GM19239 (cell line): ENCODE measurements around the gene SORCS2.

Experiments
- DNase-seq: peaks from one replicate; pipeline ENCODE4 v3.0.0; 2011; ENCODE audit warnings: low spot score; ENCODE audit not compliant: insufficient read length
- FAIRE-seq: peaks from 2 replicates; lab custom pipeline; 2011; peaks lifted over from hg19 to GRCh38; lab: Jason Lieb, UNC

The SORCS2 gene

DNA sequence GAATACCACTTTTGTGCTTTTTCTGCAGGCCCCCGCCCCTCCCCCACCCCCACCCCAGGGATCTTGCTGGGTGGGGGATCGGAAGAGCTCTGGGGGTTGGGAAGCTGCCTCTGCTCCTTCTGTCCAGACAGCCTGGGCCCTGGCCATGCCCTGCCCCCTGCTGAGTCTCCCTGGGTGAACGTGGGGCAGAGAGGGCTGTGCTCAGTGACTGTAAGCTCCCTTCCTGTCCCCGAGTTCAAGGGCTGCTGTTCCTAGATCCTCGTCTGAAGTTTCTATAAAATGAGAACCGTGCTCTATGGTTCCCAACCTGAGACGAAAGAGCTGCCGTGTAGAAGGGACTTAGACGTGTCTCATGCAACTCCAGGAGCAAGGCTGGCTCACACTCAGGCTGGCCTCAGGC lies 105.0 kb downstream of the SORCS2 start:
- no peak for FAIRE-seq
- DNase-seq: no peak

- FAIRE-seq: no peak
- no peak for DNase-seq
Measured at GRCh38 chr4:7297881-7298280, 105.5 kb downstream of the SORCS2 start.

GRCh38 chr4:7298619-7299009 lies 106.3 kb downstream of the SORCS2 start:
- FAIRE-seq (no peak), DNase-seq (no peak)

DNA sequence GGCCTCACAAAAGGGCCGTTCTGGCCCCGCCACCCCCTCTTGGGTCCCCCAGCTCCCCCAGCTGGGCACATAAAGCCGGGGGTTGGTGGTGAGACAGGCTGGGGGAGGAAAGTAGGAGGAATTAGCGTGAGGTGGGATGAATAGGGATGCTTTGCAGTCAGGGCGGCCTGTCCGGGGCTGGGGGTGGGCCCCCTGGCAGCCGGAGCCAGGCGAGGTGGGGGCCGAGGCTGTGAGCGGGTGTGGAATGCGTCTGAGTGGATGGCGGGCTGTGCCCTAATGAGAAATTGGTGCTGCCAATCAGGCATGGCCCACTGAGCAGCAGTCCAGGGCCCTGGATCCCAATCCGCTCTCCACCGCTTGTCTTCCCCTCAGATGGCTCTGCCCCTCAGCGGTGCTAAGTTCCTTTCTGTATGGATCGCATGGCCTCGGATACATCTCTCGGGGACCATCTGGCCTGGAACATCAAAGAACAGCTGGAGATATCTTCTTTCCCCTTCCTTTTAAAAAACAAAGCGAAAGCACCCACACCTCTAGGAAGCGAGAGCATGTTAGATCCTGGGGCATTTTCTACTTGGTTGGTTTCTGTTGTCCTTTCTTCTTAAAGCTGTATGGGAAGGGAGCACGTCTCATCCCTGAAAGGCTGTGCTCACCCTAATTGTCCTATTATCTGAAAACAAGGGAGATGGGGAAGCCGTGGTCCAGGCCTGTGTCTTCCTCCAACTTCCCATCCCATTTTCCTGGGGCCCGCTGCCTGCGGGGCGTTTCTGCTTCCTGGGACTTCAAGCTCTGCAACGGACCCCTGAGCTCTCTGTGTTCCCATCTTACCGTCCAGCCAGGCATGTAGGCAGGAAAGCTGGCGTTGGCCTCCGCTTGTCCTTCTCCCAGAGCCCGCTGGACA lies 106.9 kb downstream of the SORCS2 start:
- no peak for DNase-seq
- FAIRE-seq: no peak

- FAIRE-seq (no peak), DNase-seq (no peak)
Measured at GRCh38 chr4:7299908-7300710, 107.8 kb downstream of the SORCS2 start.

DNA sequence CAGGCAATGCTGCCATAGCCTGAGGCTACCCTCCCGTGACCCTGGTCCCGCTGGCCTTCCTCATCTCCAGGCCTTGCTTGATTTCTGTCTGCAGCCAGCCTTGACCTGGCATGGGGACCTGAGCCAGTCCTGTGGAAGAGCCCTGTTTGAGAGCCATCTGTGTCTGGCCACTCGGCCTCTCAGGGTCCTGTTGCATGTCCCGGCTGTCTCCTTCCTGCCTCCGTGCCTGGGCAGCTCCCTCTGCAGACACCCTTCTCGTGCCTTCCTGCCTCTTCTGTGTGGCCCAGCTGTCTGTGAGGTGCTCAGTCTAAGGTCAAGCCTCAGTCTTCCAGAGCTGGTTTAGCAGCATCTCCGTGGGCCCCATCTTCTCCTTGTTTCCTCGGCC lies 108.4 kb downstream of the SORCS2 start:
- DNase-seq (no peak), FAIRE-seq (no peak)

GRCh38 chr4:7301126-7301785 lies 108.9 kb downstream of the SORCS2 start:
- DNase-seq (no peak), FAIRE-seq (no peak)

DNA sequence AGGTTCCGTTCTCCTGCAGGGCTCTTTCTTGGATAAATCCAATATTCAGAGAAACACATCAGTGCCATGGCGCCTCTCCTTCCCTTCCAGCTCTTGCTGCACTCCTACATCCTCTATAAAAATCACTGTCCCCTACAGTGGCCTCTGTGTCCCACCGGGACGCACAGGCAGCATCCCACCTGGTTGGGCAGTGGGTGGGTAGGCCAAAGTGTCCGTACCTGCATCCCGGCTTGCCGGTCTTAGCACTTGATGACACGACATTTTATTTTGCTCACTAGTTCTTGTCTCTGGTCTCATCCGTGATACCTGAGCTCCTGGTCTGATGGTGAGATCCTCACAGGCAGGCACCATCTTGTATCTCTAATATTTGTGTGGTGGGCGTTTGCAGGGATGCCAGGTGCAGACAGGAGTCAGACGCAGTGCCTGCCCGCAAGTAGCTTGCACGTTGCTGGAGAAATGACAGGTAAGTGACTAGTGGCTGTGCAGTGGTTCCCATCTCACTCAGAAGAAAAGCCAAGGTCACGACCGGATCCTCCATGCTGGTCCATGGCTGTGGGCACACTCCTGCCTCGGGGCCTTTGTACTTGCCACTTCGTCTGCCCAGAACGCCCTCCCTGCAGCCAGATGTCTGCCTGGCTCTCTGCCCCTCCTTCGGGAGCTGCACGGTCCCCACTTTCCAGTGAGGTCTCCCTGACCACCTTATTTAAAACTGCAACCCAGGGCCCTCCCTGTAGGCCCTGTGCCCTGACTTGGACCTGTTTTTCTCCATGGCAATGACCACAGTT lies 109.7 kb downstream of the SORCS2 start:
- no peak for FAIRE-seq
- no peak for DNase-seq

DNA sequence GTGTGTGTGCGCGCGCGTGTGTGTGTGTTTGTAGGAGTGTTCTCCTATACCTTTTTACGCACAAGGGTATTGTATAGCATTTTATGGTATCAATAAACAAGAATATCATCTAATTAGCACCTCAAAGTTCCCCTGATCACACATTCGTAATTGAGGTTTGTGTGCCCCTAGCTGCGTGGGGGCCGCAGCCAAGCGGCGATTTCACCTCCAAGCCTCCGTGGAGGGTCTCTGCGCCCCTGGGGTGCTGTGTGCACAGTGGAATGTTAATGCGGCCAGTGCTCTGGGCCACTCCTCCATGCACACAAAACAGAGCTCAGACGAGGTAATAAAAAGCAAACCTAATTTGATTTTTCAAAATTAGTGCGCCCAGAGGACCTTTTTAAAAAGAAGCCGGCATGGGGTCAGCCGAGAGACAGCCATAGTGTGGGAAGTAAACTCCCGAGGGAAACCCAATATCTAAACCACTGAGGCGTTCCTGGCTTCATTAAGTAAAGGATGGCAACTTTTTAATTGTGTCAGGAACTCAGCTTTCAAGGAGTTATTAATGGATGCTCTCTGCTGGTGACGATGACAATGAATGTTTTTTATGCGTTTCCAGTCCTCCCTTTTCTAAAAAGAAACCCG lies 110.6 kb downstream of the SORCS2 start:
- FAIRE-seq: no peak

GRCh38 chr4:7303561-7303960 lies 111.2 kb downstream of the SORCS2 start:
- DNase-seq (no peak), FAIRE-seq (no peak)

More for the DNA sequence above, 110.6 kb downstream of the SORCS2 start:
- DNase-seq: no peak

GRCh38 chr4:7304436-7304835 lies 112.1 kb downstream of the SORCS2 start:
- FAIRE-seq (no peak), DNase-seq (no peak)

- no peak for DNase-seq
- no peak for FAIRE-seq
Measured at GRCh38 chr4:7306021-7306965, 114.0 kb downstream of the SORCS2 start.

GRCh38 chr4:7306986-7307385 lies 114.6 kb downstream of the SORCS2 start:
- FAIRE-seq (no peak), DNase-seq (no peak)

DNA sequence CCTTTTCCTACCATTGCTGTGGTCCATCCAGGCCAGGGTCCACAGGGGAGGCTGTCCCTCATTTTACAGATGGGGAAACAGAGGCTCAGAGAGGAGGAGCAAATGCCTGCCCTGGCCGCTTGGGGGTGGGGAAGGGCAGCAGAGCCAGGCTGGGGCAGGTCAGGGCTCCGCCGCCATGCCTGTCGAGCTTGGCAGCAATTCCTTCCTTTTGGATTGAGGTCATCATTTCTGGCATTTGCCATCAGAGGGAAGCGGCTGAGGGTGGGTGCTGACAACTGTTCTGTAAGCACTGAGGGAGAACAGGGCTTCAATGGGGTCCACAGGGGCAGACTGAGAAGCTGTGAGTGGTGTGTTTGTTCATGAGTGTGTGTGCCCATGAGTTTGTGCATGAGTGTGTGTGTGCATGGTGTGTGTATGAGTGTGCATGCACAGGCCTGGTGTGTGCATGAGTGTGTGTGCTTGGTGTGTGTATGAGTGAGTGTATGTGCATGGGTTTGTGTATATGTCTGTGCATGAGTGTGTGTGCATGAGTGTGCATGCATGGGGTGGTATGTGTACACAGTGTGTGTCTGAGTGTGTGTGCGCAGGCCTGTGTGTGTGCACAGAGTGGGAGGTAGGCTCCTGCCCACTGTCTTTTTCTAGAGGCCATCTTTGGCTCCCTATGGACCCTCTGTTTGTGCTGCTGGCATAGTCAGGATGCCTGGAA lies 115.2 kb downstream of the SORCS2 start:
- DNase-seq (no peak), FAIRE-seq (no peak)

DNA sequence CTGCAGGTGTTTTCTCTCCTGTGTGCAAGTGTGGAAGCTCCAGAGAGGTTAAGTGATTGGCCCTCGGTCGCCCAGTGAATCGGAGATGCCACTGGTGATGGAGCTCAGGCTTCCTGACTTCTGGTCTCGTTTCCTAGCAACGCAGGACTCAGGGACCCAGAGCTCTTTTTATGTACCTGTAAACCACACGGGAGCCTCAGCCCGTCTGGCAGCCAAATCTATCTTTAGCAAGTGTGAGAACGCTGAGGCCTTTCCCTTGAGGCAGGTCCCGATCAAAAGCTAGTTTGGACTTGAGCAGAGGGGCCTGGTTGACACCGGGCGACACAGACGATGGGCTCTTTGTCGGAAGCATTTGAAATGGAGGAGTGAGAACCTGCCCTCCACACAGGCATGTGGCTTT lies 116.8 kb downstream of the SORCS2 start:
- FAIRE-seq (no peak), DNase-seq (no peak)

- DNase-seq (no peak), FAIRE-seq (no peak)
Measured at GRCh38 chr4:7309636-7310390, 117.5 kb downstream of the SORCS2 start.

DNA sequence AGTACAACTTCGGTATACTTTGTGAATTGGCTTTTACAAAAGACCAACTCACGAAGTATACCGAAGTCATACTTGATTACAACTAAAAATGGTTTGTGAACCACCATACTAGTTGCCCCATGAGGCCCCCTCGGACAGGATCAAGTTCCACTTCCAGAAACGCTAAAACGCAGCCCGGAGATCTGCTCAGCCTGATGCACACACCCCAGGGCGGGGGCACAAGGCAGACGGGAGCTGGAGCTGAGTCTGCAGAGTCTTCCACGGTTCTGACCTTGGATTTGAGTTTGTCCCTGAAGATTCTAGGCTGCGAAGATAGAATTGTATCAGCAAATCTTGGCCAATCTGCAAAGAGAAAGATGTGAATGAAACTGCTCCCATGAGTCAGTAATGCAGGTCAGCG lies 118.1 kb downstream of the SORCS2 start:
- DNase-seq: no peak
- FAIRE-seq: no peak
